Activated CD8-positive, alpha-beta T cell treated with anti-CD3 and anti-CD28 coated beads for 36 hours (primary cell): ENCODE data around the gene ASB13. TPM values are rescaled to one million over a fixed set of nuclear protein-coding genes. Genes with fewer than 3 reads are reported as not detected.
A peak's percentile ranks its signal among the peaks of the same experiment; 100 is the strongest.

Experiments used
- ATAC-seq: fragments of 200-7000 bp; cut with Tn5 transposase; one replicate; pipeline ENCODE4 v1.10.0; 2021; ENCODE audit warnings: mild to moderate bottlenecking, moderate library complexity
- CTCF ChIA-PET: fragments of 350-600 bp; sonication (Branson Sonifier 250); formaldehyde crosslinking; loops from one replicate; lab custom pipeline; 2021; ENCODE audit warnings: antibody characterized with exemption; lab: Charles Lee
- POLR2A ChIA-PET: fragments of 350-600 bp; sonication (Branson Sonifier 250); formaldehyde crosslinking; loops from one replicate; lab custom pipeline; 2021; ENCODE audit warnings: antibody characterized with exemption; lab: Charles Lee
- DNase-seq: peaks from one replicate; pipeline ENCODE4 v3.0.0-alpha.2; 2020
- H3K27ac Mint-ChIP-seq: one replicate; pipeline ENCODE4 v1.8.0; 2021; ENCODE audit warnings: mild to moderate bottlenecking, mixed read lengths
- H3K27me3 Mint-ChIP-seq: one replicate; pipeline ENCODE4 v1.8.0; 2021; ENCODE audit warnings: mixed read lengths
- H3K36me3 Mint-ChIP-seq: one replicate; pipeline ENCODE4 v1.8.0; 2021; ENCODE audit warnings: low read depth, mixed read lengths
- H3K4me1 Mint-ChIP-seq: one replicate; pipeline ENCODE4 v1.8.0; 2021; ENCODE audit warnings: low read depth, mixed read lengths
- H3K4me3 Mint-ChIP-seq: one replicate; pipeline ENCODE4 v1.8.0; 2021; ENCODE audit warnings: mild to moderate bottlenecking, moderate library complexity, mixed read lengths
- H3K9me3 Mint-ChIP-seq: one replicate; pipeline ENCODE4 v1.8.0; 2021; ENCODE audit warnings: mixed read lengths
- CTCF ChIP-seq: fragments of 200-600 bp; IDR thresholded peaks from one replicate; pipeline ENCODE4 v1.8.0; 2022; ENCODE audit warnings: antibody characterized with exemption, mild to moderate bottlenecking
- intact Hi-C: fragments of 100-400 bp; cut with micrococcal nuclease; formaldehyde crosslinking; loops from one replicate; pipeline ENCODE4 v1.10.0; 2022
- total RNA-seq, 2 experiments: library from RNA; stranded (reverse); gene quantifications; one replicate each; pipeline ENCODE4 v1.2.3, GENCODE V29; 2021

Gene ASB13
- total RNA-seq, 2 experiments from 2014 or later, result 8.9 to 9.2 TPM

- ATAC-seq (no peak), DNase-seq (no peak)
- Mint-ChIP-seq H3K4me1 (peaks cover 16% of the 10 kb centered on the region), H3K27me3 (no peaks in the 10 kb centered on the region), H3K27ac (no peak overlapping the region), H3K36me3 (peaks cover 7% of the 10 kb centered on the region), H3K4me3 (no peak overlapping the region), H3K9me3 (no peaks in the 10 kb centered on the region)
- CTCF ChIA-PET, result interaction anchor here (1.1 to 1.5 kb wide), 3 partner anchors 21 to 210 kb away, joined by 3 to 4 read pairs (median 3); no protein-coding TSS in a partner anchor
- intact Hi-C loops, result no loop called here
- POLR2A ChIA-PET, result interaction anchor here (0.8 kb wide), 1 partner anchor 33 kb away, joined by 3 read pairs; no protein-coding TSS in a partner anchor
- TF ChIP-seq CTCF, result no peak
Observed at GRCh38 chr10:5651388-5651764, 15.0 kb downstream of the ASB13 start.

GRCh38 chr10:5650664-5651387 is 15.6 kb downstream of the ASB13 start:
- no peak for TF ChIP-seq CTCF
- no peaks in the 10 kb centered on the region for H3K27me3 Mint-ChIP-seq
- intact Hi-C loops, result no loop called here
- no peak overlapping the region for H3K27ac Mint-ChIP-seq
- H3K9me3 Mint-ChIP-seq, result no peaks in the 10 kb centered on the region
- CTCF ChIA-PET, result interaction anchor here (1.5 kb wide), 1 partner anchor 28 kb away, joined by 3 read pairs; no protein-coding TSS in a partner anchor
- peaks cover 15% of the 10 kb centered on the region for H3K4me1 Mint-ChIP-seq
- ATAC-seq (no peak), DNase-seq (no peak)
- H3K4me3 Mint-ChIP-seq, result no peak overlapping the region
- H3K36me3 Mint-ChIP-seq, result peaks cover 7% of the 10 kb centered on the region
- POLR2A ChIA-PET, result interaction anchor here (0.8 kb wide), 1 partner anchor 33 kb away, joined by 3 read pairs; no protein-coding TSS in a partner anchor

- Mint-ChIP-seq H3K9me3 (no peaks in the 10 kb centered on the region), H3K27ac (no peak overlapping the region), H3K36me3 (peaks cover 7% of the 10 kb centered on the region), H3K27me3 (no peaks in the 10 kb centered on the region), H3K4me1 (peaks cover 6% of the 10 kb centered on the region), H3K4me3 (no peak overlapping the region)
- CTCF ChIA-PET, result no interaction called here
- DNase-seq, result no peak
- no peak for ATAC-seq
- TF ChIP-seq CTCF, result no peak
- intact Hi-C loops, result no loop called here
- POLR2A ChIA-PET, result no interaction called here
Observed at GRCh38 chr10:5649746-5650145, 16.6 kb downstream of the ASB13 start.

- ATAC-seq, result peak; percentile 58
- Mint-ChIP-seq H3K9me3 (no peaks in the 10 kb centered on the region), H3K36me3 (peaks cover 8% of the 10 kb centered on the region), H3K27ac (no peak overlapping the region), H3K4me1 (no peaks in the 10 kb centered on the region), H3K4me3 (no peak overlapping the region), H3K27me3 (no peaks in the 10 kb centered on the region)
- POLR2A ChIA-PET, result no interaction called here
- CTCF ChIA-PET, result no interaction called here
- no peak for TF ChIP-seq CTCF
- intact Hi-C loops, result no loop called here
- peak; percentile 22 for DNase-seq
Observed at GRCh38 chr10:5648494-5649457, 17.6 kb downstream of the ASB13 start.
